Measurements from ENCODE around the gene TBX21. TPM values are rescaled to one million over a fixed set of nuclear protein-coding genes. Genes with fewer than 3 reads are reported as not detected.

TBX21 gene
- total and polyA plus RNA-seq, 10 donors, result 2.6 to 21.7 (median 11.5) TPM

DNA sequence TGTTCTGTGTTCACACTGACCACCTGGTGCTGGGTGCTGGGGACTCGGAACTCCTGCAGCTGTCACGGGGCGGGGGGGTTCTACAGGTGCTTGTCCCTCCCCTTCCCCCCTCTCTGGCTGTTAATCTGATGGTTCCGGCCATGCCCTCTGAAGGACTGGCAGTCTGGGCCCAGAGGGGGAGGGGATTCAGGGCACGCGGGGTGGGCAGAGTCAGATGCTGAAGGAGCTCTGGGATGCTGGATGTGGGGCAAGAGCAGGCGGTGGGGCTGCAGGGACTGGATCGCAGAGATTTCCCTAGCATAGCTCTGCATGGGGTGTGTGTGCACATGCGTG lies 5.4 kb upstream of the TBX21 start:
- intact Hi-C loops (cut with DNase I; ENCODE audit: low total_unique reads), result no loop called here
- Histone ChIP-seq H3K36me3 (no peaks in the 10 kb centered on the region), H3K4me3 (no peak overlapping the region), H3K9me3 (no peaks in the 10 kb centered on the region), H3K27ac (no peak overlapping the region), H3K27me3 (replicated peaks in 1 of 7) (peaks cover 0 to 65% (median 10%) of the 10 kb centered on the region in 7 donors), H3K4me1 (peaks cover 0 to 39% (median 10%) of the 10 kb centered on the region in 6 donors)
- WGBS, 5 donors, result 83 to 93% (median 91%) methylated on average over 7 to 9 of the region's 9 CpGs
- no peak for TF ChIP-seq POLR2A (IDR thresholded peaks at IDR 0.05)
- TF ChIP-seq POLR2AphosphoS5 (IDR thresholded peaks at IDR 0.05), result no peak
- TF ChIP-seq, protein P1, sequence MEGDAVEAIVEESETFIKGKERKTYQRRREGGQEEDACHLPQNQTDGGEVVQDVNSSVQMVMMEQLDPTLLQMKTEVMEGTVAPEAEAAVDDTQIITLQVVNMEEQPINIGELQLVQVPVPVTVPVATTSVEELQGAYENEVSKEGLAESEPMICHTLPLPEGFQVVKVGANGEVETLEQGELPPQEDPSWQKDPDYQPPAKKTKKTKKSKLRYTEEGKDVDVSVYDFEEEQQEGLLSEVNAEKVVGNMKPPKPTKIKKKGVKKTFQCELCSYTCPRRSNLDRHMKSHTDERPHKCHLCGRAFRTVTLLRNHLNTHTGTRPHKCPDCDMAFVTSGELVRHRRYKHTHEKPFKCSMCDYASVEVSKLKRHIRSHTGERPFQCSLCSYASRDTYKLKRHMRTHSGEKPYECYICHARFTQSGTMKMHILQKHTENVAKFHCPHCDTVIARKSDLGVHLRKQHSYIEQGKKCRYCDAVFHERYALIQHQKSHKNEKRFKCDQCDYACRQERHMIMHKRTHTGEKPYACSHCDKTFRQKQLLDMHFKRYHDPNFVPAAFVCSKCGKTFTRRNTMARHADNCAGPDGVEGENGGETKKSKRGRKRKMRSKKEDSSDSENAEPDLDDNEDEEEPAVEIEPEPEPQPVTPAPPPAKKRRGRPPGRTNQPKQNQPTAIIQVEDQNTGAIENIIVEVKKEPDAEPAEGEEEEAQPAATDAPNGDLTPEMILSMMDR (IDR thresholded peaks at IDR 0.05 in 8 of 11, conservative IDR thresholded peaks at IDR 0.05 in 3 of 11), result no peak
- DNase-seq, result peak; percentile 54

DNA sequence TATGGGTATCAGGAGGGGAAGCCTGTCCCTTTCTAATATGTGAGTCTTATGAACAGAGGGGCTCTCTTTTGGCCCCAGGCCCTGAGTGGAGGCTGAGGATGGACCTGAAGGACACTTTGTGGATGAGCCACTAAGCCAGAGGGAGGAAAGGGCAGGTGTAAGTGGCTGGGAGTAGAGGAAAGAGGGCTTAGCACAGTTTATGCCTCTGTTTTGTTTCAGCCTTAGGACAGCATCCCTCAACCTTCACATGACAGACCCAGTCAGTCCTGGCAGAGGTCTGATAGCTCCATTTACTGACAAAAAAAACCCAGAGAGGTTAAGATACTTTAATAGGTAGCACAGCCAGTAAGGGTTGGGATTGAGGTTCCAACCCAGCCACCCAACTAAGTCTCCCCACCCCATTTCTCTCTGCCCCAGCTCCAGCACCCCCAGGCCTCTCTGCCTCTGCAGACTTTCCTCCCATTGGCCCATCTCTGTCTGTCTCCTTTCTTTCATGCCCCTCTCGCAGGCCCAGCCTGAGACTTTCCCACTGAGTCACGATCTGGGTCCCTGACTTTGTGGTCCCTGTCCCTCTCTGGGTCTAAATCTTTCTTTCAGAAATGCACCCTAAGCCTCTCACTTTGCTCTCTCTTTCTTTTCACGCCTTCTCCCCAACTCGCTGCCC lies 4.7 kb upstream of the TBX21 start:
- Histone ChIP-seq H3K4me3 (no peak overlapping the region), H3K4me1 (peaks cover 0 to 46% (median 16%) of the 10 kb centered on the region in 6 donors), H3K27ac (peak overlapping the region in 2 of 8 donors; percentile 3 to 40), H3K27me3 (replicated peaks in 1 of 7) (peaks cover 0 to 68% (median 15%) of the 10 kb centered on the region in 7 donors), H3K36me3 (no peaks in the 10 kb centered on the region), H3K9me3 (no peaks in the 10 kb centered on the region)
- TF ChIP-seq POLR2AphosphoS5 (IDR thresholded peaks at IDR 0.05) (no peak), POLR2A (IDR thresholded peaks at IDR 0.05) (no peak)
- TF ChIP-seq, protein P1 (IDR thresholded peaks at IDR 0.05 in 8 of 11, conservative IDR thresholded peaks at IDR 0.05 in 3 of 11), result no peak
- intact Hi-C loops (cut with DNase I; ENCODE audit: low total_unique reads), result no loop called here
- 87 to 92% (median 89%) methylated on average over 4 of the region's 4 CpGs for WGBS, 5 donors
- peak; percentile 33 for DNase-seq

DNA sequence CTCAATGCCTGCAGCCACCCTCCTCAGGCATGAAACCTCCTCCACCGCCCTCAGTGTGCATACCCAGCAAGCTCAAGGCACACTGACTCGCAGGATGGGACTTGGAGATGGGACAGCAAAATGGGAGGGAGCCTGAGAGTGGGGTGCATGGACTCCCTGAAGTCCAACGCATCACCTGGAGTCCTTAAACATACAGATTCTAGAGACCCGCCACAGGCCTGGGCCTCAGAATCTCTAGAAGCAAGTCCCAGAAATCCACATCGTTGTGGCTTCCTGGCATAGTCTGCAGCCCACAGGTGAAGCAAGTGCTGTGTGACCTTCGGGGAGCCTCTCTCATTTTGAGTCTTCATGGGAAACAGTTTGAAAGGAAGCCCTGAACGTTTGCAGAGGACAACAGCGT lies 3.6 kb upstream of the TBX21 start:
- H3K27me3 ChIP-seq (replicated peaks in 1 of 7), result peaks cover 0 to 66% (median 23%) of the 10 kb centered on the region in 7 donors
- peak; percentile 47 for DNase-seq
- H3K27ac ChIP-seq, result peak overlapping the region in 2 of 8 donors; percentile 18 to 40
- H3K36me3 ChIP-seq, result no peaks in the 10 kb centered on the region
- TF ChIP-seq, protein P1 (IDR thresholded peaks at IDR 0.05 in 8 of 11, conservative IDR thresholded peaks at IDR 0.05 in 3 of 11), result no peak
- TF ChIP-seq POLR2AphosphoS5 (IDR thresholded peaks at IDR 0.05), result no peak
- TF ChIP-seq POLR2A (IDR thresholded peaks at IDR 0.05), result no peak
- intact Hi-C loops (cut with DNase I; ENCODE audit: low total_unique reads), result no loop called here
- H3K4me1 ChIP-seq, result peaks cover 0 to 55% (median 24%) of the 10 kb centered on the region in 6 donors
- no peaks in the 10 kb centered on the region for H3K9me3 ChIP-seq
- WGBS, 5 donors, result 72 to 73% (median 72%) methylated on average over 8 of the region's 8 CpGs
- no peak overlapping the region for H3K4me3 ChIP-seq

DNA sequence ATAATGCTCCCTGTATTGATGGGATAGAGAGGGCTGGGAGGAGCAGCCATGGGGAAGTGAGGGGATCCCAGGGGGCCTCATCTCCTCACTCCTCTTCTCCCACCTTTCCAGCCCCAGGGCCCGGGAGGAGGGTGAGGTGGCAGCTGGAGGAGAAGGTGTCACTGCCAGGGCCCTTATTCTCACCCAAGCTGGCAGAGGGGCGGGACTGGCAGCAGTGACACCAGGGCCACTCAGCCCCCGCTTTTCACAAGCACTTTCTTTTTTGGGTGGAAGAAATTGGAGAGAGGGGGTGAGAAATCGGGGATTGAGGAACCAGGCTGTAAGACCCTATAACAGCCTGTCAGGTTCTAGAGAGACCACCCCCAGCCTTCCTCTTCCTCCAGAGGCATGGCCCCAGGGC lies 2.4 kb upstream of the TBX21 start:
- 76 to 93% (median 83%) methylated on average over 4 of the region's 4 CpGs for WGBS, 5 donors
- TF ChIP-seq, protein P1 (IDR thresholded peaks at IDR 0.05 in 8 of 11, conservative IDR thresholded peaks at IDR 0.05 in 3 of 11), result no peak
- TF ChIP-seq POLR2A (IDR thresholded peaks at IDR 0.05) (no peak), POLR2AphosphoS5 (IDR thresholded peaks at IDR 0.05) (no peak)
- peaks cover 0 to 62% (median 21%) of the 10 kb centered on the region in 7 donors for H3K27me3 ChIP-seq (replicated peaks in 1 of 7)
- no peaks in the 10 kb centered on the region for H3K36me3 ChIP-seq
- H3K4me3 ChIP-seq, result no peak overlapping the region
- intact Hi-C loops (cut with DNase I; ENCODE audit: low total_unique reads), result no loop called here
- H3K4me1 ChIP-seq, result peaks cover 0 to 60% (median 27%) of the 10 kb centered on the region in 6 donors
- peak; percentile 68 for DNase-seq
- H3K9me3 ChIP-seq, result no peaks in the 10 kb centered on the region
- H3K27ac ChIP-seq, result peak overlapping the region in 4 of 8 donors; percentile 36 to 91 (median 88)

All from spleen (tissue), 11 donors.